Left colon (tissue), 2 donors: ENCODE measurements around the gene RNF186. TPM values are rescaled to one million over a fixed set of nuclear protein-coding genes. Genes with fewer than 3 reads are reported as not detected.
"Not testable (repeated sequence)": the region's sequence is repeated elsewhere in the genome, so short reads cannot be mapped to it uniquely, and the experiment has no call there.

Source experiments
- ATAC-seq: fragments of 200-7000 bp; cut with Tn5 transposase; one replicate; pipeline ENCODE4 v1.9.1; 2020; ENCODE audit warnings: mild to moderate bottlenecking, moderate library complexity
- DNase-seq, 2 donors: peaks; one replicate each; pipeline ENCODE4 v3.0.0-alpha.2; 2020
- intact Hi-C, 2 donors: fragments of 100-400 bp; cut with DNase I in 1 of 2; cut with micrococcal nuclease in 1 of 2; formaldehyde crosslinking; loops; one replicate each; pipeline versions ENCODE4 v1.11.2 to v1.14.0; 2022; cut with DNase I, micrococcal nuclease
- total RNA-seq, 2 donors: library from RNA; stranded (reverse); fragmentation: NEBNext Ultra II Directional; extraction: Animal tissue kit (Norgen Biotek cat#: 25700); gene quantifications; one replicate each; pipeline ENCODE4 v1.2.1, GENCODE V29; 2021
- donor health status: DM: no; HTN: no; CAD: no.
- donor health status: DM: yes; HTN: yes; CAD: no.

The RNF186 gene
- total RNA-seq, 2 donors from 2014 or later: 50.3 to 53.7 TPM

GRCh38 chr1:19800076-19800804 lies 14.8 kb downstream of the RNF186 start:
- intact Hi-C loops: no loop called here
- ATAC-seq (peak; percentile 56), DNase-seq (peak; percentile 54 to 76)

GRCh38 chr1:19799230-19800075 lies 15.6 kb downstream of the RNF186 start, which contains the start of gene TMCO4:
TSS of gene TMCO4 (minus strand) at chr1:19799916. CDS start at chr1:19780758, 19,158 bp downstream.
- DNase-seq (peak; percentile 85 to 92), ATAC-seq (peak; percentile 93)
- intact Hi-C loops: no loop called here

GRCh38 chr1:19798486-19799229 lies 16.4 kb downstream of the RNF186 start:
- intact Hi-C loops: no loop called here
- no peak for DNase-seq
- ATAC-seq: no peak

GRCh38 chr1:19797827-19798226 lies 17.3 kb downstream of the RNF186 start:
- intact Hi-C loops: no loop called here
- ATAC-seq (no peak), DNase-seq (no peak)

GRCh38 chr1:19794583-19794982 lies 20.5 kb downstream of the RNF186 start:
- intact Hi-C loops: no loop called here
- DNase-seq (no peak), ATAC-seq (no peak)

GRCh38 chr1:19793360-19794046 lies 21.6 kb downstream of the RNF186 start:
- intact Hi-C loops: no loop called here
- peak; percentile 44 for ATAC-seq

GRCh38 chr1:19792237-19793002 lies 22.7 kb downstream of the RNF186 start:
- no peak for DNase-seq
- no peak for ATAC-seq
- intact Hi-C loops: no loop called here

More at GRCh38 chr1:19793360-19794046, 21.6 kb downstream of the RNF186 start:
- no peak for DNase-seq

- intact Hi-C loops, ATAC-seq, DNase-seq: not testable (repeated sequence)
Measured at GRCh38 chr1:19790061-19790975, 24.8 kb downstream of the RNF186 start.

- ATAC-seq: peak; percentile 79
- peak in 1 of 2 donors; percentile 36 for DNase-seq
- intact Hi-C loops: no loop called here
Measured at GRCh38 chr1:19786988-19787423, 28.1 kb downstream of the RNF186 start.

- no peak for ATAC-seq
- DNase-seq: no peak
- intact Hi-C loops: no loop called here
Measured at GRCh38 chr1:19785660-19786059, 29.4 kb downstream of the RNF186 start.

- no peak for DNase-seq
- intact Hi-C loops: no loop called here
- no peak for ATAC-seq
Measured at GRCh38 chr1:19780267-19780877, 34.7 kb downstream of the RNF186 start.

- intact Hi-C loops: no loop called here
- DNase-seq (no peak), ATAC-seq (no peak)
Measured at GRCh38 chr1:19776933-19777332, 38.1 kb downstream of the RNF186 start.

- DNase-seq: no peak
- ATAC-seq: no peak
Measured at GRCh38 chr1:19776287-19776686, 38.8 kb downstream of the RNF186 start.

GRCh38 chr1:19775831-19776230 lies 39.3 kb downstream of the RNF186 start:
- ATAC-seq: no peak
- intact Hi-C loops: no loop called here

More at GRCh38 chr1:19776287-19776686, 38.8 kb downstream of the RNF186 start:
- intact Hi-C loops: no loop called here

GRCh38 chr1:19775317-19775716 lies 39.8 kb downstream of the RNF186 start:
- no peak for DNase-seq
- intact Hi-C loops: no loop called here
- ATAC-seq: no peak

More at GRCh38 chr1:19775831-19776230, 39.3 kb downstream of the RNF186 start:
- no peak for DNase-seq

- intact Hi-C loops: no loop called here
- ATAC-seq (no peak), DNase-seq (no peak)
Measured at GRCh38 chr1:19774180-19774785, 40.8 kb downstream of the RNF186 start.
